NAMALWA (cell line): ENCODE results near the gene SENP5.
"Not testable (repeated sequence)": the region's sequence is repeated elsewhere in the genome, so short reads cannot be mapped to it uniquely, and the experiment has no call there.

Source experiments
- DNase-seq: peaks from one replicate; pipeline ENCODE4 v3.0.0-alpha.2; 2015; ENCODE audit warnings: low spot score

The SENP5 gene

DNA sequence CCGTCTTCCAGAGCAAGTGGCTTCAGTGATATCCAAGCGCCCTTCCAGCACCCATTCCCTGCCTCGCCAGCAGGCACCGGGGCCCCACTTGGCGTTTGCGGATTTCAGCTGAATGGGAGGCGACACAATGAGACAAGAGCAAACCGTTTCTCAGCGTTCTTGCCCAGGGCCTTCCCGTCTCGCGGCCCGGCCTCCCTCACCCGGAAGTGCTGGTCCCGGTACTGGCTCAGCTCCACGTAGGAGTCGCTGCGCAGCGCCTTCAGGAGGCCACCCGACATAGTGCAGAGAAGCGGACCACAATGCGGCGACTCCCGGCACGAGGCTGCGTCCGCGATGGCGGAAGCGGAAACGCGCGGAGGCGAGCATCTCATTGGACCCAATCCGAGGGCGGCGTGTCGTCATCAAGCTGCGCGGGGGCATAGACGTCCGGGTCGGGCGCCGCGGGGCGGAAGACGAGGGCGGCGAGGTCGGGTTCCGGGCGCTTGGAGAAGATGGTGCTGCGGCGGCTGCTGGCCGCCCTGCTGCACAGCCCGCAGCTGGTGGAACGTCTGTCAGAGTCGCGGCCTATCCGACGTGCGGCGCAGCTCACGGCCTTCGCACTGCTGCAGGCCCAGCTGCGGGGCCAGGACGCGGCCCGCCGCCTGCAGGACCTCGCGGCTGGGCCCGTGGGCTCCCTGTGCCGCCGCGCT is 74.7 kb downstream of the SENP5 start, which contains the start of gene NCBP2:
NCBP2 (minus strand) TSS at position 303 of the 689 bp plus-strand sequence; CDS start at position 278, 25 bp downstream.
- DNase-seq, result peak; percentile 99

DNA sequence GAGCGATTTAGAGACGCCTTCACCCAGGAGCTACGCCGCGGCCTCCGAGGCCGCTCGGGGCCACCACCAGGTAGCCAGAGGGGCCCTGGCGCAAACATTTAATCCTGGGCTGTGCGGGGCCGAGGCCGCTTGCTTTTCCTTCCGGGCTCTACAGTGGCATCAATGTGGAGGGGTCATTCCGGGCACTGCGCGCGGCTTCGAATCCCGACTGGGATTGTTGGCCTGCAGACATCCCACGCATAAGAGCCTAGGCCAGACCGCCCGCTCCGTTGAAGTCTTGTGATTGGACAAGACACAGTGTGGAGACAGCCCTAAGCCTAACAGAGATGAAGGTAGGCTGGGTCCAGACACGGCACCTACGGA is 75.2 kb downstream of the SENP5 start:
- no peak for DNase-seq

DNA sequence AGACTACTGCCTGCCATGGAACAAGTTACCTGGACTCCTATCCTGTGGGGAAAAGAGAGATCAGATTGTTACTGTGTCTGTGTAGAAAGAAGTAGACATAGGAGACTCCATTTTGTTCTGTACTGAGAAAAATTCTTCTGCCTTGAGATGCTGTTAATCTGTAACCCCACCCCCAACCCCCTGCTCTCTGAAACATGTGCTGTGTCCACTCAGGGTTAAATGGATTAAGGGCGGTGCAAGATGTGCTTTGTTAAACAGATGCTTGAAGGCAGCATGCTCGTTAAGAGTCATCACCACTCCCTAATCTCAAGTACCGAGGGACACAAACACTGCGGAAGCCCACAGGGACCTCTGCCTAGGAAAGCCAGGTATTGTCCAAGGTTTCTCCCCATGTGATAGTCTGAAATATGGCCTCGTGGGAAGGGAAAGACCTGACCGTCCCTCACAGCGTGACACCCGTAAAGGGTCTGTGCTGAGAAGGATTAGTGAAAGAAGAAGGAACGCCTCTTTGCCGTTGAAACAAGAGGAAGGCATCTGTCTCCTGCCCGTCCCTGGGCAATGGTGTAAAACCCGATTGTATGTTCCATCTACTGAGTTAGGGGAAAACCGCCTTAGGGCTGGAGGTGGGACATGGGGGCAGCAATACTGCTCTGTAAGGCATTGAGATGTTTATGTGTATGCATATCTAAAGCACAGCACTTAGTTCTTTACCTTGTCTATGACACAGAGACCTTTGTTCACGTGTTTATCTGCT is 76.5 kb downstream of the SENP5 start:
- not testable (repeated sequence) for DNase-seq

DNA sequence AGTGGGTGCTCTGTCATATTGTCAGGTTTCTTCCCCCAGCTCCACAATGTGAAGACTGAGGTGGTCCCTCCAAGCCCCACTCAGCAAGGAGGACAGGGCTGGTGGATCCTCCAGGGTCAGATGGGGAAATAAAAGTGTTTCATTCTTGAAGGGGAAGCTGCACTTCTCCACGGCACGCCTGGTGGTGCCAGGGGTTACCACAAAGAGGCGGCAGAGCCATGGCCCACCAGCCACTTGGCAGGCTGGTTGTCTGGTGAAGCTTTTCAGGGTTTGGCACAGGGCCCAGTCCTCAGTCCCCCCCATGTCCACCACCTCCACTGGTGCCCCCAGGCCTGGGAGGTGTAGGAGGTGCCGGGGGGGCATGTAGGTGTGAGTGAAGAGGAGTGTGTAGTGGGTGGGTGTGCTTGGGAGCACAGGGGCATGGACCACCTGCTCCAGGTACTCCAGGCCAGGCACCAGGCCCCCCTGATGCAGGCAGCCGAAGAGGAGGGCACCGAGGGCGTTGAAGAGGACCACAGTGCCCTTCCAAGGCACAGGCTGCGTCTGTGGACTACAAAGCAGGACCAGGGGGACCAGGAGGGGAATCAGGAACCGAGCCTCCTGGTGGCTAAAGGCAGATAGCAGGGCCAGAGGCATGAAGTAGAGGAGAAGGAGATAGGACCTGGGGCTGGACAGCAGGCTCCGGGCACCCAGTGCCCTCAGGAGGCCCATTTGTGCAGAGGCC is 79.6 kb downstream of the SENP5 start:
- peak; percentile 32 for DNase-seq

DNA sequence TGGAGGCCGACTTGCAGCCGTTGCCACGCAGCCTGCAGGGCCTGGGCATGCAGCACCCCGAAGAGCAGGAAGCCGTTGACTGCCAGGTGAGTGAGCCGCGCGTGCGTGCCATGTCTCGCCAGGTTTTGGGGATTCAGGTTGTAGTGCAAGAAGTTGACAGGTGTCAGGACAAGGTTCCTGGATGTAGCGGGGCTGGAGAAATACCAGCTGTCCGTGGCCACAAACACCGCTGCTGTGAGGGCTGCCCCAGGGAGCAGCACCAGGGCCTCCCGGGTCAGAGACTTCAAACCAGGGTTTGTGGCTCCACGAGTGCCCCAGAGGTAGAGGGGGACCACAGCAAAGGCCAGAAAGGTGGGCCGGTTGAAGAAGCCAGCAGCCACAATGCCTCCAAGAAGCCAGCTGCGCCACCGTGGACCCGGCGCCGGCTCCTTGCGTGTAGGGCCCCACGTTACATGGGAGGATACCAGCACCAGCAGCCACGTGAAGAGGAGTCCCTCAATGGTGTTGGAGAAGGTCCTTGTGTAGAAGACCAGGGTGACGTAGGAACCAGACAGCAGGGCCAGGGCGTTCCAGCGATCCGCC is 80.2 kb downstream of the SENP5 start:
- no peak for DNase-seq

DNA sequence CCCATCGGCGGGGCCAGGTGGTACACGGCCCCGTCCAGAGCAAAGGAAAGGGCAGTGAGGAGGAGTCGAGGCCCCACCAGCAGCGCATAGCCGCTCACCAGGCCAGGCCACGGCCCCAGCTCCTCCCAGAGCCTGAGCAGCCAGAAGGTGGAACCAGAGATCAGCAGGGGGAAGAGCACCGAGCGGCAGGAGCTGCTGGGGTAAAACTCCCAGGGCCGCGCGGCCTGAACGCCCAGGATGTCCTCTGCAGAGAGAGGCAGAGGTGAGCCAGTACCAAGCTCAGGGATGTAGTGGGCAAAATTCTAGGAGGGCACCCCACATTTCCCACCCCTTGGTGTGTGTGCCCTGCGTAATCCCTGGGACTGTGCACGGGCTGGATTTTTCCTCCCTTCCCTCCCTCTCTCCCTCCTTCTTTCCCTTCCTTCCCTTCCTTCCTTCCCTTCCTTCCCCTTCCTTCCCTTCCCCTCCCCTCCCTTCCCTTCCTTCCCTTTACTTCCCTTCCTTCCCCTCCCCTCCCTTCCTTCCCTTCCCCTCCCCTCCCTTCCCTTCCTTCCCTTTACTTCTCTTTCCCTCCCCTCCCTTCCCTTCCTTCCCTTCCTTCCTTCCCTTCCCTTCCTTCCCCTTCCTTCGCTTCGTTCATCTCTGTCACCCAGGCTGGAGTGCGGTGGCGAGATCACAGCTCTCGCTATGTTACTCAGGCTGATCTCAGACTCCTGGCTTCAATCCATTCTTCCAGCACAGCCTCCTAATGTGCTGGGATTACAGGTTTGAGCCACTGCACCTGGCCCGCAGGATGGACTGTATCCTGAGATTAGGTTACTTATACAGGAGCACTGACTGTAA is 80.9 kb downstream of the SENP5 start:
- DNase-seq, result no peak

DNA sequence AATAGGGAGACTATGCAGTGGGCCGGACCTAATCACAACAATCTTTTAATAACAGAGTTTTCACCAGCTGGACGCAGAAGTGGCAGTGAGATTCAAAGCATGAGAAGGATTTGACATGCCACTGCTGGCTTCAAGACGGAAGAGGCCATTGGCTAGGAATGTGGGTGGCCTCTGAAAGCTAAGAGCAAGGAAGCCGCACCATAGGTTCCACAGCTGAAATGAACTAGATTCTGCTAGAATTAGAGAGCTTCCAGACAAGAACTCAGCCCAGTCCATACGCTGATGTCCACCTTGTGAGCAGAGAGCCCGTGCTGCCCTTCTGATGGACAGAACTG is 81.5 kb downstream of the SENP5 start:
- no peak for DNase-seq

DNA sequence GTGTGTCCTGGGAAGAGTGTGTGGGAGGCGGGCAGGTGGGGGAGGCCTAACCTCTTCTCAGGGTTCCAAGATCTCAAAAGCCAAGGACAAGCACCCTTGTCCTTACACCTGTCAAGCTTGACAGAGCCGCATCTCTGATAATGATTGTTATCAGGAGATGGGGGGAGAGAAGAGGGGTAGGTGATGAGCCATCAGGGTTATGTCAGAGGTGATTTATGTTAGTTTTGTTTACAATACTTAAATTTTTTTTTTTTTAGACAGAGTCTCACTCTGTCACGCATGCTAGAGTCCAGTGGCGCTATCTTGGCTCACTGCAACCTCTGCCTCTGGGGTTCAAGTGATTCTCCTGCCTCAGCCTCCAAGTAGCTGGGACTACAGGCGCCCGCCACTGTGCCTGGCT is 82.0 kb downstream of the SENP5 start:
- no peak for DNase-seq

DNA sequence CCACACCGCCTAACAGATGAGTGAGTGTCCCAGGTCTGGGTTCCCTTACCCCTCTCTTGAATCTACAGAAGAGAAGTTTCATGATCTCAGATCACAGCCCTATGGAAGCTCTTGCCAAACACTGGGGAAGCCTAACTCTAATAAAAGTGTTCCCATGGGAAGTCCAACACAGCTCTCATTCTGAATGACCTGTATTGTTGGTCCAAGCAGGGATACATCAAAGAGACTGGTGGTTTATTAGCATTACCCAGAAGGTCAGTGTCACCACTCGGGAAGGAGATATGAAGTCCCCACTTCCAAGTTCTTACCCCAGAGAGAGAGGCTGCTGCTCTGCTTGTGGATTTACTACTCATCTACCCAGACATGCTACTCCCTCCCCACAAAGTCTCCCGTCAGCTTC is 83.7 kb downstream of the SENP5 start:
- no peak for DNase-seq

DNA sequence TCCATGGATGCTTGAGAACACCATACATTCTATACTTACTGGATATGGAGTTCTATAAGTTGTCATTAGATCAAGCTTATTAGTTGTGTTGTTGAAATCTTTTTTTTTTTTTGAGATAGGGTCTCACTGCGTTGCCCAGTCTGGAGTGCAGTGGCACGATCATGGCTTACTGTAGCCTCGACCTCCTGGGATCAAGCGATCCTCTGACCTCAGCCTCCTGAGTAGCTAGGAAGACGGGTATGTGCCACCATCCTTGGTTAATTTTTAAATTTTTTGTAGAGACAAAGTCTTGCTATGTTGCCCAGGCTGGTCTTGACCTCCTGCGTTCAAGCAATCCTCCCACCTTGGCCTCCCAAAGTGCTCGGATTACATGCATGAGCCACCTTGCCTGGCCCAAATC is 87.1 kb downstream of the SENP5 start:
- no peak for DNase-seq

DNA sequence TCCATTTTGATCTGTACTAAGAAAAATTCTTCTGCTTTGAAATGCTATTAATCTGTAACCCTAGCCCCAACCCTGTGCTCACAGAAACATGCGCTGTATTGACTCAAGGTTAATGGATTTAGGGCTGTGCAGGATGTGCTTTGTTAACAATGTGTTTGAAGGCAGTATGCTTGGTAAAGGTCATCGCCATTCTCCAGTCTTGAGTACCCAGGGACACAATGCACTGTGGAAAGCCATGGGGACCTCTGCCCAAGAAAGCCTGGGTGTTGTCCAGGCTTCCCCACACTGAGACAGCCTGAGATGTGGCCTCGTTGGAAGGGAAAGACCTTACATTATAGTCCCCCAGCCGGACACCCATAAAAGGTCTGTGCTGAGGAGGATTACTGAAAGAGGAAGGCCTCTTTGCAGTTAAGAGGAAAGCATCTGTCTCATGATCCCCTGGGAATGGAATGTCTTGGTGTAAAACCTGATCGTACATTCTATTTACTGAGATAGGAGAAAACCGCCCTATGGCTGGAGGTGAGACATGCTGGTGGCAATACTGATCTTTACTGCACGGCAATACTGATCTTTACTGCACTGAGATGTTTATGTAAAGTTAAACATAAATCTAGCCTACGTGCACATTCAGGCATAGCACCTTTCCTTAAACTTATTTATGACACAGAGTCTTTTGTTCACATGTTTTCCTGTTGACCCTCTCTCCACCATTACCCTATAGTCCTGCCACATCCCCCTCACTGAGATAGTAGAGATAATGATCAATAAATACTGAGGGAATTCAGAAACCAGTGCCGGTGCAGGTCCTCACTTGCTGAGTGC is 94.6 kb downstream of the SENP5 start:
- no peak for DNase-seq

DNA sequence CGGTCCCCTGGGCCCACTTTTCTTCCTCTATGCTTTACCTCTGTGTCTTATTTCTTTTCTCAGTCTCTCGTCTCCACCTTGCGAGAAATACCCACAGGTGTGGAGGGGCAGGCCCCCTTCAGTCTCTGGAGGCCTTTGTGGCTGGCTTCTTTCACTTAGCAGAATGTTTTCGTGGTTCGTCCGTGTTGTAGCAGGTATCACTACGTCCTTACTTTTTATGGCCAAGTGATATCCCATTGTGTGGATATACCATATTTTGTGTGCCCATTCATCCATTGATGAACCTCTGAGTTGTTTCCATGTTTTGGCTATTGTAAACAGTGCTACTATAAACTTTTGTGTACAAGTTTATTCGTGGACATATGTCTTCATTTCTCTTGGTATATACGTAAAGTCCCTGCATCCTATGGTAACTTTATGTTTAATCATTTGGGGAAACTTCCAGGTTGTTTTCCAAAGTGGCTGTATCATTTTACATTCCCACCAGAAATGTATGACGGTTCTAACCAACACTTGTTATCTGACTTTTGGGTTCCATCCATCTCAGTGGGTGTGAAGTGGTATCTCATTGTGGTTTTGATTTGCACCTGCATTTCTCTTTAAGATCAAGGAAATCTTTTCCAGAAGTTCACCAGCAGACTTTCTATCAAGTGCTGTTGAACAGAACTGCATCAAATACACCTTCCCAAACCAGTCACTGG is 95.4 kb downstream of the SENP5 start:
- DNase-seq, result no peak

DNA sequence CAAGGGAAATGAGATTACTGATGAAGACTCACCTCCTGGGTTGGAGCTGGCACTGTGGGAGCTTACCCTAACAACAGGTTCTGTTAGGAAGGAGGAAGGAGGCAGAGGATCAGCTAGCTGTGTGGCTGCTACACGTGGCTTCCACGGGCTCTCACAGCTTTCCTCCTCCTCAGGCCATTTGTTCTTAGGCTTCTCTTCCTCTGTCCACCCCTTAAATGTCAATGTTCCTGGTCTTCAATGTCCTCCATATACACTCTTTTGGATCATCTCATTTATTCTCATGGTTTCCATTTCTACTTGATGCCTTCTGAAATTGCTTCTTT is 95.9 kb downstream of the SENP5 start:
- DNase-seq, result no peak

DNA sequence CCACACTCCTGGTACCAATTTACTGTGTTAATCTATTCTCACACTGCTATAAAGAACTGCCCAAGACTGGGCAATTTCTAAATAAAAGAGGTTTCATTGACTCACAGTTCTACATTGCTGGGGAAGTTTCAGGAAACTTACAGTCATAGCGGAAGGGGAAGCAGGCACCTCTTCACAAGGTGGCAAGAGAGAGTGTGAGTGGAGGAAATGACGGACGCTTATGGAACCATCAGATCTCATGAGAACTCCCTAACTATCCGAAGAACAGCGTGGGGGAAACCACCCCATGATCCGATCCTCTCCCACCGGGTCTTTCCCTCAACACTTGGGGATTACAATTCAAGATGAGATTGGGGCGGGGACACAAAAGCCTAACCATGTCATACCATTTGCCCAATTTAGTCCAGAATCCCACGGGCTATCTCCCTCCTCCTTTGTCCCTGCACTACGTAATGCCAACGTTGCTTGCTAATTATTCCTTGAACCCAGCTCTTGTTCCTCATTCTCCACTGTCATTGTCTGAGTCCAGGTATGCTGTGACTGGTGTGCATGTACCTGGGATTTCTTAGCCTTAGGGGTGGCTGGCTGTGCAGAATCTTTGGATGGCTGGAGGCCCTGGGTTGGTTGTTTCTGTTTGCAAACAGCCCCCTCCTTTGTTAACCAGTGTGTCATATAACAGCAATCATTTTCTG is 97.5 kb downstream of the SENP5 start:
- no peak for DNase-seq

DNA sequence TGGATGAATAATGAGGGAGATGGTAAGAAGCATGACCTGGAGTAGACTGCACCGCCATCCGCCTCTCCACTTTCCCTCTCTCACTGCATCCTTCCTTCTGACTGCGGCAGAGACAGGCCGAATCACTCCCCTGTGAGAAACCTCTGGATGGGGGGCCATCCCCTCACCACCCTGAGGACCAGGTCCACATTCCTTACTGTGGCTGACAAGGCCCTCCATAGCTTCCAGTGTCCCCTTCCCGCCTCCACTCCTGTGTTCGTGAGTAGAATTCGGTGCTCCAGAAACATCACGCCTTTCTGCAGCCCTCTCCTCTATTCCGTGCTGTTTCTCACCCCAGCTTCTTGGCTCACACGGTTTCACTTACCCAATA is 98.1 kb downstream of the SENP5 start:
- DNase-seq, result no peak

DNA sequence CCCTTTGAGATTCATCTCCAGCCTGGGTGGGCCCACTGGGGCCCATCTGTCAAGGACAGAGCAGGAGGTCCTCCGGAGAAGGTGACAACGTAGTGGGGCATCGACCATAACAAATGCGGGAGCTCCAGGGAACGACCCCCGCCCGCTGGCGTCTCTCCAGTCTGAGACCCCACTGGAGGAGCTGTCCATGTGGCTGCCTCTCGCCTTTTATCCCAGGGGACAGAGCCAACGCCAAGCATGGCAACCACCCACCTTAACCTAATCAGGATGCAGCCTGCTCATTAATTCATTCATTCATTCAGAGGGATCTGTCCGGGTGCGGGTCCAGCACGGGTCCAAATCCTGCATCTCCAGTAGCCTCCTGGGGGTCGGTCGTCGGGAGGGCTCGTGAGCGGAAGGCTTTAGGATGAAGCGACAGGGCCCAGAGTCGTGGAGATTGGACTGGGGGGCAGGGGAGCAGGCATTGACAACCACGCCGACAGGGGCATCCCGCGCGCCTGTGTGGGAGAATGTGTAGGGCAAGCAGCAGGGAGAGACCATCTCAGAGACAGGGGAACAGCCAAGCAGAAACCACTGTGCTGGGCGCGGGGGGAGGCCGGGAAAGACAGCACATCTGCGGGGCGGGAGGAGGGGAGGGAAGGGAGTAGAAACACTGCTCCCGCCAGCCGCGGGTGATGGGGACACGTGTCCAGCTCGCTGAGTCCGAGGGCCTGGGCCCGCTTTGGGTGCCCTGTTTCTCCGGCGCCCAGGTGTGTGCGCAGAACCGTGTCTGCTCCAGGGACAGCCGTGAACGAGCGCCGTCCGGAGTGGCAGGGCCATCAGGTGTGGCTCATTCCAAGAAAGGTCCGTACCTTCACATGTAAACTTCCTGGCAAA is 99.0 kb downstream of the SENP5 start:
- no peak for DNase-seq

DNA sequence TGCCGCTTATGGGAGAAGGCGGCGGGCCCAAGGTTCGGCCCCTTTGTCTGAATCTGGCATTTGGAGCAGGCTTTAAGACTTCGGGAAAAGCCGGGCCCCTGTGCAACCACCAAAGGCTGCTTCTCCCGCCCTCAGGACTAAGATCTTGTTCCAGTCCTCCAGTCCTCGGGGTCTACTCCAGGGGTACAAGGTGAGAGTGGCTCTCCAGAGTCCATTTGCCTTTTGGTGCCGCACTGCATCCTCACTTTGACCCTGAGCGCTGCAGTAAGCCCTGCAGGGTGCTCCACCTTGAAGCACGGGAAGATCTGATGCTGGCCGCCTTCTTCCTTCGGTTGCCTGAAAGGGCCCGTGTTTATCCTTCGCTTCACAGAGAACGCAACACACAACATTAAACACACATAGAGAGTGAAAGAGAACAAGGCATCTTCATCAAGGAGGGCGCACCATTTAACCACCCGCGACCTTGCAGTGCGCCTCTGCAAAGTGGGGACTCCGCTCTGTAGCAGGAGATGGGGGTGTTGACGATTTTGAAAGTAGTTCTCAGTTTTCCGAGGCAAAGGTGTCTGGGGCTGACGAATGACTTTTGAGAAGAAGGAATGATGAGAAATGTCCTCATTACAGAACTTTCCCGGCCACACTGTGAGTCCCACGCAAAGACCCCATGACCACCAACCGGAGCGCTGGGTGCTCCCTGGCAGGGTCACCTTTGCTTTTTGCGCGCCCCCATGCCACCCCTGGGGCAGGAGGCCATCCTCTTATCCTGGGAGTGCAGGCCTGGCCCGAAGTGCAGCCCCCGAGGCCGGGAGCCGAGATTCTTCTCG is 99.9 kb downstream of the SENP5 start:
- no peak for DNase-seq
